ENCODE measurements around the gene CAPG. TPM values are rescaled to one million over a fixed set of nuclear protein-coding genes. Genes with fewer than 3 reads are reported as not detected.

Gene CAPG, protein sequence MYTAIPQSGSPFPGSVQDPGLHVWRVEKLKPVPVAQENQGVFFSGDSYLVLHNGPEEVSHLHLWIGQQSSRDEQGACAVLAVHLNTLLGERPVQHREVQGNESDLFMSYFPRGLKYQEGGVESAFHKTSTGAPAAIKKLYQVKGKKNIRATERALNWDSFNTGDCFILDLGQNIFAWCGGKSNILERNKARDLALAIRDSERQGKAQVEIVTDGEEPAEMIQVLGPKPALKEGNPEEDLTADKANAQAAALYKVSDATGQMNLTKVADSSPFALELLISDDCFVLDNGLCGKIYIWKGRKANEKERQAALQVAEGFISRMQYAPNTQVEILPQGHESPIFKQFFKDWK
- total RNA-seq (2012; rRNA removed): 53.3 and 79.9 TPM in 2 replicates
- 98.3 and 122 TPM in 2 replicates for polyA plus RNA-seq (2012; rRNA removed)
- 106 and 143 TPM in 2 replicates for polyA plus RNA-seq (2012; cell fraction: cytosol; rRNA removed)
- 43.3 and 75.0 TPM in 2 replicates for polyA plus RNA-seq (2012; cell fraction: nucleus; rRNA removed; ENCODE audit: low replicate concordance)
- percentile 40 among the genes with signal in this experiment for Bru-seq, nascent RNA
- BruChase-seq, experiment 1, labeled RNA remaining after a 6-hour chase: percentile 42 among the genes with signal in this experiment
- percentile 35 among the genes with signal in this experiment for BruChase-seq, experiment 2, labeled RNA remaining after a 2-hour chase
- long read RNA-seq, transcript CAPG-204 (10 exons, 1,151 nt): major isoform, 22 of 30 reads
- long read RNA-seq, partial matches to known transcripts: 3 of 30 reads
- long read RNA-seq, other reads (novel, unspliced or antisense): 4 of 30 reads

DNA sequence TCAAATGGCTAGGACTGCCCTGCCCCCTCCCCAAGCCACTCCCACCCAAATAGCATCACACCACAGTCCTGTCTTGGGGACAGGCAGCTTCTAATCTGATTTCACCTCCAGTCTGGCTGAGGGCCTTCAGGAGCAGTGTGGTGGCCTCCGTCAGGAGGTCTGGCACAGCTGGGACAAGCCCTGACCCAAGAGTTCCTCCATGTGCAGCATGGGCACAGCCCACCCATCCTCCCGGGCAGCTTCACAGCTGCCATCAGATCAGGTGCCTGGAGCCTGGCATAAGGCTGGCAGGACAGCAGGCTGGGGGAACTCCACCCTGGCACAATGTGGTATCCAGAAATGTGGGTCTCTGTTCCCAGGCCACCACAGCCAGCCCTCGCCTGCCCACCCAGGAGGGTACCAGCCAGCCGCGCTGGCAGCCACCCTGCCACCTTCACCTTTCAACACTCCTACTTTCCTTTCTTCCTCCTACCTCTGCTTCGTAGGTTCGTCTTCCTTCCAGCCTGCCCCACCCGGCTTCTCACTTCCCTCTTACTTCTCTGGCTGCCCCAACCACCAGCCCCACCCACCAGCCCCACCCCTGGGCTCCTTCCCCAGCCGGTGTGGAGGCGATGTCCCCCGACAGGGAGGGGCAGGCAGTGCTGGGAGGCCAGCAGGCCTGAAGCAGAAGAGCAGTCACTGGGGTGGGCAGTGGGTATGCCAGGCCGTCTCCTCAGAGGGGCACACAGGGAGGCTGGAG, at the start of gene CAPG:
CAPG (minus strand) TSS at position 522 of the 739 bp plus-strand sequence. CDS start 8,221 bp downstream, outside the sequence.
- Histone ChIP-seq H3K9me3 (ENCODE audit: control insufficient read depth, insufficient read depth, low read length) (no peaks in the 10 kb centered on the region), H3K56ac (ENCODE audit: extremely low read depth, insufficient read depth, low read length) (no peak within 1 kb of the TSS), H2BK20ac (ENCODE audit: low read depth, low read length) (no peak within 1 kb of the TSS), H2BK5ac (ENCODE audit: low read depth, low read length, poor library complexity, severe bottlenecking) (no peak within 1 kb of the TSS), H4K5ac (ENCODE audit: low read depth, low read length) (no peak within 1 kb of the TSS), H3K4me3 (ENCODE audit: insufficient read depth, low read depth, low read length) (no peak within 1 kb of the TSS), H3K27ac (ENCODE audit: insufficient read depth, low read length) (no peak within 1 kb of the TSS), H3K4me1 (ENCODE audit: control insufficient read depth, insufficient read depth, low read length) (peaks cover 10% of the 10 kb centered on the region), H3K4me2 (ENCODE audit: low read depth, low read length) (no peak within 1 kb of the TSS), H3K9ac (ENCODE audit: low read depth, low read length) (no peak within 1 kb of the TSS), H3K36me3 (ENCODE audit: control insufficient read depth, insufficient read depth, low read length) (no peaks in the 10 kb centered on the region), H3K9me1 (ENCODE audit: insufficient read depth, low read length) (peaks cover 8% of the 10 kb centered on the region), H4K8ac (ENCODE audit: low read depth in 2 of 2, low read length in 2 of 2) (no peak within 1 kb of the TSS; a peak in 1 of 4 replicates), H2BK15ac (ENCODE audit: low read depth, low read length) (no peak within 1 kb of the TSS), H4K20me1 (ENCODE audit: insufficient read depth, low read length) (no peaks in the 10 kb centered on the region), H2BK120ac (ENCODE audit: low read depth, low read length) (no peak within 1 kb of the TSS), H2AFZ (replicated peaks; ENCODE audit: low read length, poor library complexity) (peak within 1 kb of the TSS; percentile 23), H3K23ac (ENCODE audit: low read depth, low read length) (no peak within 1 kb of the TSS), H3K79me1 (ENCODE audit: low read depth in 1 of 2, low read length in 2 of 2) (peaks cover 14 to 61% of the 10 kb centered on the region in 2 experiments), H3K18ac (ENCODE audit: low read depth, low read length) (no peak within 1 kb of the TSS), H2AK9ac (replicated peaks; ENCODE audit: low read depth, low read length, poor library complexity) (peak within 1 kb of the TSS; percentile 70), H3K14ac (replicated peaks; ENCODE audit: low read depth, low read length) (no peak within 1 kb of the TSS), H2AK5ac (ENCODE audit: low read depth, low read length) (peak within 1 kb of the TSS; percentile 27; the same call in 1 of the 2 replicates), H3K27me3 (ENCODE audit: control insufficient read depth, insufficient read depth, low read length) (no peaks in the 10 kb centered on the region), H3K4ac (ENCODE audit: low read depth, low read length) (peak within 1 kb of the TSS; percentile 56; the same call in 1 of the 2 replicates), H4K91ac (ENCODE audit: insufficient read depth, low read depth, low read length) (no peak within 1 kb of the TSS)
- ChIA-PET CTCF (no interaction called here), POLR2A (ENCODE audit: unreplicated experiment) (no interaction called here)
- BruUV-seq (replicated peaks): no TSS peak
- intact Hi-C loops (cut with micrococcal nuclease): no loop called here
- in situ Hi-C loops (cut with MboI; ENCODE audit: low sequenced_read_pairs): no loop called here
- ATAC-seq (ENCODE audit: low read depth) (no peak), DNase-seq (no peak)
- TF ChIP-seq, protein P1, sequence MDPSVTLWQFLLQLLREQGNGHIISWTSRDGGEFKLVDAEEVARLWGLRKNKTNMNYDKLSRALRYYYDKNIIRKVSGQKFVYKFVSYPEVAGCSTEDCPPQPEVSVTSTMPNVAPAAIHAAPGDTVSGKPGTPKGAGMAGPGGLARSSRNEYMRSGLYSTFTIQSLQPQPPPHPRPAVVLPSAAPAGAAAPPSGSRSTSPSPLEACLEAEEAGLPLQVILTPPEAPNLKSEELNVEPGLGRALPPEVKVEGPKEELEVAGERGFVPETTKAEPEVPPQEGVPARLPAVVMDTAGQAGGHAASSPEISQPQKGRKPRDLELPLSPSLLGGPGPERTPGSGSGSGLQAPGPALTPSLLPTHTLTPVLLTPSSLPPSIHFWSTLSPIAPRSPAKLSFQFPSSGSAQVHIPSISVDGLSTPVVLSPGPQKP (IDR thresholded peaks at IDR 0.05; ENCODE audit: borderline replicate concordance, low read depth, low read length): no peak
- TF ChIP-seq SMC3 (IDR thresholded peaks at IDR 0.05; ENCODE audit: low read depth, low read length): no peak
- TF ChIP-seq MAZ (IDR thresholded peaks at IDR 0.05; ENCODE audit: borderline replicate concordance, low read depth, low read length): no peak
- no peak for TF ChIP-seq NFE2L2 (IDR thresholded peaks at IDR 0.05; ENCODE audit: low read depth, low read length)
- TF ChIP-seq, protein P2, sequence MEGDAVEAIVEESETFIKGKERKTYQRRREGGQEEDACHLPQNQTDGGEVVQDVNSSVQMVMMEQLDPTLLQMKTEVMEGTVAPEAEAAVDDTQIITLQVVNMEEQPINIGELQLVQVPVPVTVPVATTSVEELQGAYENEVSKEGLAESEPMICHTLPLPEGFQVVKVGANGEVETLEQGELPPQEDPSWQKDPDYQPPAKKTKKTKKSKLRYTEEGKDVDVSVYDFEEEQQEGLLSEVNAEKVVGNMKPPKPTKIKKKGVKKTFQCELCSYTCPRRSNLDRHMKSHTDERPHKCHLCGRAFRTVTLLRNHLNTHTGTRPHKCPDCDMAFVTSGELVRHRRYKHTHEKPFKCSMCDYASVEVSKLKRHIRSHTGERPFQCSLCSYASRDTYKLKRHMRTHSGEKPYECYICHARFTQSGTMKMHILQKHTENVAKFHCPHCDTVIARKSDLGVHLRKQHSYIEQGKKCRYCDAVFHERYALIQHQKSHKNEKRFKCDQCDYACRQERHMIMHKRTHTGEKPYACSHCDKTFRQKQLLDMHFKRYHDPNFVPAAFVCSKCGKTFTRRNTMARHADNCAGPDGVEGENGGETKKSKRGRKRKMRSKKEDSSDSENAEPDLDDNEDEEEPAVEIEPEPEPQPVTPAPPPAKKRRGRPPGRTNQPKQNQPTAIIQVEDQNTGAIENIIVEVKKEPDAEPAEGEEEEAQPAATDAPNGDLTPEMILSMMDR (conservative IDR thresholded peaks at IDR 0.05; ENCODE audit: low read depth, low read length): no peak
- dilution Hi-C loops (cut with HindIII; ENCODE audit: low sequenced_read_pairs, unreplicated experiment): no loop called here
- 91% methylated on average over 6 of the region's 12 CpGs; no CpG with 5 or more reads in 1 of the 2 experiments for WGBS, 2 experiments (ENCODE audit: extremely low coverage in 2 of 2, insufficient read length in 1 of 2)

All from IMR-90 (cell line).